ENCODE results near the gene RBM19.

Gene RBM19

DNA sequence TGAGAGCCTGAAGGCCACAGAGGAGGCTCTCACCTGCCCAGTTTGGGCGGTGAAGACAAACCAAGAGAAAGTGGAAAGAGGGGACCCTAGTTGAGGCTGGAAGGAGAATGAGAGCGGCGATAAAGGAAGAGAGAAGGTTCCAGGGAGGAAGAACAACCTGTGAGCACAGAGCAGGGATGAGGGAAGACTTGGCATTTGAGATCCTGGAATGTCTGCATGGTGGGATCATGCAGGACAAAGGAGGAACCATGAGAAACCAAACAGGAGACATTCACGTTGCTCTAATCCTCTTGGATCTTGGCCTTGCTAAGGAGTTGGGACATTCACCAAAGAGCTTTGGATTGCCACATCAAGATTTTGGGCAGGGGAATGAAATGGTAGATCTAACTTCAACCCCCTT lies 22.9 kb upstream of the RBM19 start:
- in situ Hi-C loops (cut with HindIII; ENCODE audit: low sequenced_read_pairs), result no loop called here

DNA sequence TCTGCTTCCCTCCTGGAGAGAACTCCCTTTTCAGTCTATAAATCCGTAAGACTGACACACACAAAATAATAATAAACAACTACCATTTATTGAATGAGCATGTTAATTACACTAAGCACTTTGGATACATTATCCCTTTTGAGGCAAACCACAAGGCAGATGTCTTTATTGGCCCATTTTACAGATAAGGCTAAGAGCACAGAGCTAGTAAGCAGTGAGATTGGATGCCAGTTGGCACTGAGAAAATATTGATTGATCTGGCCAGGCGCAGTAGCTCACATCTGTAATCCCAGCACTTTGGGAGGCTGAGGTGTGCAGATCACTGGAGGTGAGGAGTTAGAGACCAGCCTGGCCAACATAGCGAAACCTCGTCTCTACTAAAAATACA lies 21.9 kb upstream of the RBM19 start:
- in situ Hi-C loops (cut with HindIII; ENCODE audit: low sequenced_read_pairs), result no loop called here

DNA sequence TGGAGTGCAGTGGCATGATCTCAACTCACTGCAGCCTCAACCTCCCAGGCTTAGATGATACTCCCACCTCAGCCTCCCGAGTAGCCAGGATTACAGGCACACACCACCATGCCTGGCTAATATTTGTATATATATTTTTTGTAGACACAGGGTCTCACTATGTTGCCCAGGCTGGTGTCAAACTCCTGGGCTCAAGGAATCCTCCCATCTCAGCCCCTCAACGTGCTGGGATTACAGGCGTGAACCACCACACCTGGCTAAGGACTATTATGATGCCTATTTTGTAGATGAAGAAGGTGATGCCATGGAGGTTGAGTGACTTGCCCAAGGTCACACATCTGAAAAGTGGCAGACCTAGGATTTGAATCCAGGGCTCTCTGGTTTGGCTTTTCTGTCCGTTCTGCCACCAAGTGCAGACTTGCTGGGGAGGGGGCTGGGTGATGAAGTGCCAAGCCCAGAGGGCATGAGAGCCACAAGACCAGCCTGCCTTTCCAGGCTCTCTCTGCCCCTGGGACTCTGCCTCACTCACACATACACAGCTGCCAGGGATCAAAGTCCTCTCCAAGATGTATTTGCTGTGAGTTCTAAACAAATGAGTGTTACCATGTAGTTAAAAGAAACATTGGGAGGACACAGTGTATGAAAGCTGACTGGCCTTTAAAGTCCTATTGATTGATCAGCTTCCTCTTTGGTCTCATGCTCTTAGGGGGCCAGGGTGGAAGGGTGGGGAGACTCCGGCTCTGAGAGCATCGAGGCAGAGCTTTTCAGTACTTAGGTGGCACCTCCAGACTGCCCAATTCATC lies 21.3 kb upstream of the RBM19 start:
- in situ Hi-C loops (cut with HindIII; ENCODE audit: low sequenced_read_pairs), result no loop called here

DNA sequence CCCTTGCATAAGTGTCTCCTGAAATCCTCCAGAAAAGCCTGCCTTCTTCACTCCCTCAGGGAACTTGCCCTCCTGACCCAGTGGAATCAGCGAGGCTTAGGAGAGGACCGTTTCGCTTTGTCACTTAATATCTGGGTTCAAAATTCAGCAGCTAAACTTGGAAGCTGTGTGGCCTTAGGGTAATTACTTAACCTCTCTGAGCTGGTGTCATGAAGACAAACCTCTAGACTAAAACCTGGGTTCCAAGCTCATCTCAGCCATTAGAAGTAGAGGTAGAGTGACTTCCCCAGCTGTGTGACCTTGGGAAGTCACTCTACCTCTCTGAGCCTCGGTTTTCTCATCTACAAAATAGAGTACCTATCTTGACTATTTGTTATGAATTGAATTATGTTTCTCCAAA lies 18.3 kb upstream of the RBM19 start:
- in situ Hi-C loops (cut with HindIII; ENCODE audit: low sequenced_read_pairs), result no loop called here

DNA sequence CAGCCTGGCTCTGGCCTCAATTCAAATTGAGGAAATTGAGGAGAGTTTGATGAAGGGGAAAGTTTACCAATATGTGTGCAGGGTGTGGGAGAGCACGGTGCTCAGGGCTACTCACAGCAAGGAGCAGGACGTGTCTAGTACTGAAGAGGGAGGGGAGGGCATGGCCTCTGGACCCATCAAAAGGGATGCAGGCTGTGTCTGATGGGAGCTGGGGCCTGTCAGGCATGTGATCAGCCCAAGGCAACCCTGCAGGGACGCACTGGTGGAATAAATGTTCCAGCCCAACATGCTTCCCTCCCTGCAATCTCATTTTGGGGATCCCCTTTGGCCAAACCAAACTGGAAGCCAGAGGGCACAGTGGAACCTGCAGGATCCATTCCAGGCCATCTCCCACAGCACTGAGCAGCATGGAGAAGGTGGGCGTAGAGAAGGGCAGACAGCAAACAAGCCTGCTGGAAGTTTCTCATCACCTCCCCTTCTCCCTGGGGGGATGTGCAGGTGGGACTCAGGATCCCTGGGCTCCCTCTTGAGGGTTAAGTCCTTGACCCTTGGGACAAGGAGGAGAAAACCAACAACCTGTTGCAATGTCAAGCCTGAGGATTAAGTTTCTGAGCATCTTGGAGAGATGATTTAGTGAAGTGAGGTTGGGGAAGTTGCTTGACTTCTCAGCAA lies 17.8 kb upstream of the RBM19 start:
- in situ Hi-C loops (cut with HindIII; ENCODE audit: low sequenced_read_pairs), result no loop called here

DNA sequence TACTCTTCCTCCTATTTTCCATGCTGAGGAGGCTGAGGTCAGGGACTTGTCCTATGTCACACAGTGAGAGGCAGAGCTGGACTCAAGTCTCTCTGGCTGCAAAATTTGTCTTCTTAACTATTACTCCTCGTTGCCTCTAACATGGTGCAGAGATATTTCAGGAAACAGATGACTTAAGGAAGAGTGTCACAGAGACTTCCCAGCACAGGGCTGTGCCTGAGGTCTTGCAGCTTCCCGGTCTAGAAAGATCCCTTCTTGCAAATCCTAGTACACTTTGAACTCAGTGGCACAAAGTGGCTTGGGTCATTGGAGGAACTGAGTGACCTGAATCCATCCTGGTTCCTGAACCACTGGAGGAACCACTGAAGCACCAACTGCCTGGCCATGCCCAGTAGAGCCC lies 17.1 kb upstream of the RBM19 start:
- in situ Hi-C loops (cut with HindIII; ENCODE audit: low sequenced_read_pairs), result no loop called here

DNA sequence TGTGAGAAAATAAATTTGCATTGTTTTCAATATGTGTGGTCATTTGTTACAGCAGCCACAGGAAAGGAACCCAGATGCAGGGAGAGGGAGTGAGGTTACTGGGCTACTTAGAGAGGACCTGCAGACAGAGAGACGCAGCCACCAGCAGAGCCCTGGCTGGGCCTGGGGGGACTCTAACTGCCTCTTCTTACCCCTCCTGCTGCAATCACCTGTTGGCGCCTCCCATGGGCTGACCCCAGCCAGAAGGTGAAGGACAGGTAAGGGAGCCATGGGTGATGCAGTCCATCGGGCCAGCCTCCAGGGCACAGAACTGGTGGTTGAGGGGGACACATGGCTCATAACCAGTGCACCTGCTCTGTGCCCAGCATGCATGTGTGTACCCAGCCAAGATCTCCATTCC lies 15.8 kb upstream of the RBM19 start:
- in situ Hi-C loops (cut with HindIII; ENCODE audit: low sequenced_read_pairs), result no loop called here

DNA sequence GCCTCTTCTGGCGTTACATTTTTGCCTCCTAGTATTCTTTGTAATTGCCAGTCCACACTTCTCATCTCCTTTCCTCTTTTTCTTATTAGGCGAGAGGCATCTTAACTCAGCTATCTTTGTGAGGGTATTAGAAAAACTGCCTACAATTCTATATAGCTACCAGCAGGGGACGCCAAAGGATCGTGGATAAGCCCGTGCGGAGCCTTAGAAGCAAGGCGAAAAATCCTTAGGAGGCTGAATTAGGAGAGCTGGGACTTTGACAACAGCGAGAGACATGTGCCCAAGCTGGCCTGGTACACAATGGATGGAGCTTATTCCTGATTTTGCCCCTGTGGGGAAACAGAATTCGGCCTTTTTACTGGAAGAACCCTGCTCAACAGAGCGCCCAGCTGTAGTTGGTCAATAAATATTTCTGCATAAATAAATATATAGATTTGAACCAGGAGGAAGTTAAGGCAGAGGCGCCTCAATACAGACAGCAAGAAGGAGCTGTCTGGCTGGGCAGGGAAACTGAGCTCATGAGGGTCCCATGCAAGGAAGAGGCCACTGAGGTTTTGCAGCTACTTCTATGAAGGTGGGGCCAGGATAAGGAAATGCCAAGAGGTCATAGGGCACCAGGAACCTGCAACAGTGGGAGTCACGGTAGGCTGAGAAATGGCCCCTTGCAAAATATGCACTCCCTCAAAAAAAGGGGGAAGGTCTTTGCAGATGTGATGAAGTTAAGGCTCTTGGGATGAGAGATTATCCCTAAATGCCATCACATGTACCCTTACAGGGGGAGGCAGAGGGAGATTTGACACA lies 14.6 kb upstream of the RBM19 start:
- in situ Hi-C loops (cut with HindIII; ENCODE audit: low sequenced_read_pairs), result no loop called here

DNA sequence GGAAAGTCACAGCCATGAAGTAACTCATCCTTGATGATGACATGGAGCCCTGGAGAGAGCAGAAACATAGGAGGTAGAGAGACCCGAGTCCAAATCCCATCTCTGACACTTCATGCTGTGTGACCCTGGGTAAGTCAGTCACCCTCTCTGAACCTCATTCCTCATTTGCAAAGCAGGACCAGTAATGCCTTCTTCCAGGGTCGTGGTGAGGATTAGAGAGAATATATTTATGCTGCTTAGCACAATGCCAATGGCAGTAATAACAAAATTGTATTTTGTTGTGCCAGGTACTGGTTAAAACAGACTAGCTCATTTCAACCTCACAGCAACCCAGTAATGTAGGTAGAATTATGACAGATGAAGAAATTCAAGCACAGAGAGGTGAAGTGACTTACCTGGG lies 13.9 kb upstream of the RBM19 start:
- in situ Hi-C loops (cut with HindIII; ENCODE audit: low sequenced_read_pairs), result no loop called here

DNA sequence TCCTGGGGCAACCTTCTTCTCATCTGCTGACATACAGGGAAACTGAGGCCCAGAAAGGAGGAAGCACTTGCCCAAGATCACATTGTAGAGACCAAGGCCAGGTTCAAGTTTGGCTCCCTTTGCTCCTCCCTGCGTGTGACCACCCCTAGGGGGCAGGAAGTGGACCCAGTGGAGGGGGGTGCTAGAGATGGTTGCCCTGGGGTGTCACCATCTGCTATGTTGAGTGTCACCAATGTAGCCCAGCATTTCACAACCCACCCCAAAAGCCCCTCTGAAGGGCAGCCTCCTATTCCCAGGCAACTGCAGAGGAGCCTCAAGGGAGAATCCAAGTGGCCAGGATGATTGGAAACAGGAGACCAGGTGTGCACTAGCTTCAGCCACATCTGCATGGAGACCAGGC lies 12.0 kb upstream of the RBM19 start:
- in situ Hi-C loops (cut with HindIII; ENCODE audit: low sequenced_read_pairs), result no loop called here

DNA sequence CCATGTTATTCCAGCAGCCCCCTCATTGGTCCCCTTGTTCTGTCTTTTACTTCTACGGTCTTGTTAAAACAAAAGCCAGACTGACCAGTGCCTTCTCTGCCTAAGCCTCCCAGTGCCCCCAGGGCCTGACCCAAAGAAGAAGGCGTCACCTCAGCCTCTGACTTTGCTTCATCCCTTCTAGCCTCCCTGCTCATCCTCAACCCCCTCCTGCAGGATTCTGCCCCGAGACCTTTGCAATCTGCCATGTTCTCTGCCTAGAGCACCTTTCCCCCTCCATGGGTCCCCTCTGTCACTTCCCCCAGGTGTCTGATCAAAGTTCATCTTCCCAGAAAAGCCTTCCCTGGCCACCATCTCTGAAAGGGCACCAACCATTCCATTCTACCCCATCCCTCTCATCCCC lies 7.9 kb upstream of the RBM19 start:
- in situ Hi-C loops (cut with HindIII; ENCODE audit: low sequenced_read_pairs), result no loop called here

DNA sequence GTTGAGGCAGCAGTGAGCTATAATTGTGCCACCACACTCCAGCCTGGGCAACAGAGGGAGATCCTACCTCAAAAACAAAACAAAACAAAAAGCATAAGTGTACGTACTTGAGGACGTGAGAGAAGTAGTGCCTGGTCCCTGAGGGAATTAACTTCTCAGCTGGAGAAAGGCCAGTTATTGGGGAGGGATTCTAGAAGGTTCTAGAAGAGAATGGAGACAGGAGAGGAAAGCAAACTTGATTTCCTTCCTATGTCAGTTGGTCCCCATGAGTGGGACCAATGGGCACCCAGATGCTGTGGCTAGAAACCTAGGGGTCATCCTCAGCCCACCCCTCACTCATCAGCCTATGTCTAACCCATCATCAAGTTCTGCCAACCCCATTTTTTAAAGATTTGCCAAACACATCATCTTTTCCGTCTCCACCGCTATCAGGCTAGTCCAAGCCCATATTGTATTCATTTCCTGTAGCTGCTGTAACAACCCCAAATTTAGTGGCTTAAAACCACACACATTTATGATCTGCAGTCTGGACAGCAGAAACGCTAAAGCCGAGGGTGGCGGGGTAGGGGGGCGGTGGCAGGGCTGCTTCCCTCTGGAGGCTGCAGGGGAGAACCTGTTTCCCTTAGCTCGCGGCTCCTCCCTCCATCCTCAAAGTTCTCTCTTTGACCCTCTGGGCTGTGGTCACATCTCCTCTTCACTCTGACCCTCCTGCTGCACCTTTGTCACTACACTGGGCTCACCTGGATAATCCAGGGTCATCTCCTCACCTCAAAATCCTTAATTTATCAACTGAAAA lies 7.2 kb upstream of the RBM19 start:
- in situ Hi-C loops (cut with HindIII; ENCODE audit: low sequenced_read_pairs), result no loop called here

DNA sequence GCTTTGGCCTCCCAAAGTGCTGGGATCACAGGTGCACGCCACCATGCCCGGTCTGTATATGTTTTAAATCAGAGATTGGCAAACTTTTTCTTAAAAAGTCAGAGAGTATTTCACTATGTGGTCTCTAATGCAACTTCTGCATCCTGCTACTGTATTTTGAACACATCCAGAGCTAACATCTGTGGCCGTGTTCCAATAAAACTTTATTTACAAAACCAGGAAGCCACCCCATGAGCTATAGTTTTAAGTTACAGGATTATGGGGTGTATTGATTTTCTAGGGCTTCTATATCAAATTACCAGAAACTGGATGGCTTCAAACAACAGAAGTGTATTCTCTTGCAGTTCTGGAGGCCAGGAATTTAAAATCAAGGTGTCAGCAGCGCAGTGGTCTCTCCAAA lies 5.3 kb upstream of the RBM19 start:
- in situ Hi-C loops (cut with HindIII; ENCODE audit: low sequenced_read_pairs), result no loop called here

DNA sequence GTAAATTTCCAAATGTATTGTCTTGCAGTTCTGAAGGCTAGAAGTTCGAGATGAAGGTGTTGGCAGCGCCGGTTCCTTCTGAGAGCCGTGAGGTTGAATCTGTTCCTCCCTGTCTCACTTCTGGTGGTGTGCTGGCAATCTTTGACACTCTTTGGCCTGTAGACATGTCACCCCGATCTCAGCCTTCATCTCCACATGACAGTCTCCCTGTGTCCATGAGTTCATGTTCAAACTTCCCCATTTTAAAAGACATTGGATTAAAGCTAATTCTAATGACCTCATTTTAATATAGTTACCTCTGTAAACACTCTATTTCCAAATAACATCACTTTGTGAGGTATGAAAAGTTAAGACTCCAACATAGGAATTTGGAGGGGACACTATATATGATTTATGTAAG lies 4.1 kb upstream of the RBM19 start:
- in situ Hi-C loops (cut with HindIII; ENCODE audit: low sequenced_read_pairs), result no loop called here

DNA sequence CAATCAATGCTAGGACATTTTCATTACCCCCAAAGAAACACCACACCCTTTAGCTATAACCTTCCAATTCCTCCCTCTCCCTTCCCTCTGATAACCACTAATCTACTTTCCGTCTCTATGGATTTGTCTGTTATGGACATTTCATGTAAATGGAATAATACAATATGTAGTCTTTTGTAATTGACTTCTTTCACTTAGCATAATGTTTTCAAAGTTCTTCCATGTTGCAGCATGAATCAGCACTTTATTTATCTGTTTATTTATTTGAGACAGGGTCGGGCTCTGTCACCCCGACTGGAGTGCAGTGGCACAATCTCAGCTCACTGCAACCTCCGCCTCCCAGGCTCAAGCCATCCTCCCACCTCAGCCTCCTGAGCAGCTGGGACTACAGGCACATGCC lies 1.2 kb upstream of the RBM19 start:
- in situ Hi-C loops (cut with HindIII; ENCODE audit: low sequenced_read_pairs), result no loop called here

DNA sequence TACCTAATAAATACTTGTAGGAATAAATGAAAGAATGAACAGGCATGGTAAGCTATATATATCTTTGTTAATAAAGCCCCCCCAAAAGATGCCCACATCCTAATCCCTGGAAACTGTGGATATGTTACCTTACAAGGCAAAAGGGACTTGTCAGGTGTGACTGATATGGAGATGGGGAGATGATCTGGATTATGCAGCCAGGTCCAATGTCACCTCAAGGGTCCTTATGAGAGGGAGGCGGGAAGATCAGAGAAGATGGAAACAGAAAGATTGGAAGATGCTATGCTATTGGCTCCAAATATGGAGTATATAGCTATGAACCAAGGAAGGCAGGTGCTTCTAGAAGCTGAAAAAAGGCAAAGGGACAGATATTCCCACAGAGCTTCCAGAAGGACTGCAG lies 3.4 kb downstream of the RBM19 start:
- in situ Hi-C loops (cut with HindIII; ENCODE audit: low sequenced_read_pairs), result no loop called here

DNA sequence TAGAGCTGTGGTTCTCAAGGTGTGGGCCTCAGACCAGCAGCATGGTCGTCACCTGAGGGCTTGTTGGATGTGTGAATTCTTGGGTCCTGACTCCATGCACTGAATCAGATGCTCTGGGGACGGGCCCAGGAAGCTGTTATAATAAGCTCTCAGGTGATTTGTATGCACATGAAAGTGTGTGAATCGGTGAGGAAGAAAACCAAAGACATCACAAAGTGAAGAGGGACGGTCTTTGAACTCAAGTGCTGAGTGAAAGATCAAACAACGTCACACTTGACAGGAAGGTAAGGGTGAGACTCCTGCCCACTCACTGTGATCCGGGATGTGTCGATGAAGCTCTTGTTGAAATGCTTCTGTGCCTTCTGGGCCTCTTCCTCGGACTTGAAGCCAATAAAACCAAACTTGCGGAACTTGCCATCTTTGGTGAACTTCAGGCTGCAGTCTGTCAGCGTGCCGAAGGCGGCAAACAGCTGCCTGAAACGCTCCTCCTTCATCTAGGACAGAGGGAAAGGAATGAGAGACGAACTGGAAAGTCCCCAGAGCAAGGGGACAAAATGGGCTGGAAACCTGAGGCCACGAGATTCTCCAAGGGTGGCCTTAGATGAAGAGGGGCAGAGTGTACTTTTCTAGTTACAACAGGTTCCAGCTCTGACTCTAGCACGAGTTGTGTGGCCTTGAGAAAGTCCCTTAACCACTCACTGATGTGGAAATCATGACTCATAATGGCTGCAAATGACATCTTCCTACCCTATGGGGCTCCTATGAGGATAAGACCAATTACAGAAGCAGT lies 4.0 kb downstream of the RBM19 start:
- in situ Hi-C loops (cut with HindIII; ENCODE audit: low sequenced_read_pairs), result no loop called here

DNA sequence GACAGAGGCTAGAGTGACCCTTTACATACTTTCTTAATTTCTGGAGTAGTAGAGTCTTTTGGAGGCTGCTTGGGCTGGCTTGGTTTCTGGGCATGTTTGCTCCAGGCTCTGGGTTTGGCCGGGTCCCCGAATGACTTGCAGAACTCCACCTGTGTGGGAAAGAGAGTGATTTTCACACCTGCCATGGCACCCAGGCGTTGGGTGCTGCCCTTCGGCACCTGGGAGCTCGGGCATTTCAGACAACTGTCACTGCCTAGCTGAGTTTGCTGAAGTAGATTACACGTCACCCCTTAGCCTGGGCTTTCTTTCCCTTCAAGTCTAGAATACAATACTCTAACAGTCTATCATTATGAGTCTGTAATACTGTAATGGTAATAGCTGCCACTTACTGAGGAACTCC lies 6.1 kb downstream of the RBM19 start:
- in situ Hi-C loops (cut with HindIII; ENCODE audit: low sequenced_read_pairs), result no loop called here

DNA sequence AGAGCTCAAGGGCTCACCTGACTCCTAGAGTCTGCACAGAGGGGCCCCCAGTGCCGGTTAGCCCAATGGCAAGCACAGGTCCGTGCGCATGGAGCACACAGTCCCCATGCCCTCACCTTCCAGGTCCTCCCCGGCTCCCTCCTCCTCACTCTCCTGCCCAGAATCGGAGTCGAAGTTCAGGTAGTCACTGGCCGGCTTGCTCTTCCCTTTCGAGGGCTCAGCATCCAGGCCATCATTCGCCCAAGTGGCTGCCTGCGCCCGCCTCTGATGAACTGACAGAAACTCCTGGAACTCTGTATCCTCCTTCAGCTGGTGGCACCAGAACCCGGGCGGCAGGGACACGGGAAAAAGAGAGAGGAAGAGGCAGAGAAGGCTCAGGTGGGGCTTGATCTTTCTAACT lies 7.0 kb downstream of the RBM19 start:
- in situ Hi-C loops (cut with HindIII; ENCODE audit: low sequenced_read_pairs), result no loop called here

DNA sequence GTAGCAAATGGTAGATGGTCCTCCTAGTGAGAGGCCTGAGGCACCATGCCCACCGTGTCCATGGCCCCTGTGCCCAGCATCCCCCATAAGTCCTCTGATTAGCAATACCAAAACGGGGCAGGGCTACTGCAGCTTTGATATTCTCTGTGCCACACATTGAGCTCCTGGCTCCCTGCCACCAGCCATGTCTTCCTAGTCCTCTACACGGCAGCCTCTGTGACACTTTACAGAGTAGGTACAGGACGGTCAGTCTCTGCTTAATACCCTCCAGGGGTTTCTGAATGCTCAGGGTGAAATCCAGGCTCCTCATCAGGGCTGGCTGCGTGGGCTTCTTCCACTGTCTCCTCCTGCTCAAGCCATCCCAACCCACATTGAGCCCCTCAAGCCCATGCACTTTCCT lies 8.0 kb downstream of the RBM19 start:
- in situ Hi-C loops (cut with HindIII; ENCODE audit: low sequenced_read_pairs), result no loop called here

Data from endothelial cell of hepatic sinusoid (primary cell).